HG02610 (cell line): Measurements from ENCODE around the gene MT1X.

Experiments
- ATAC-seq: cut with Tn5 transposase; IDR thresholded peaks from one replicate; pipeline ENCODE4 v1.9.1; 2021; ENCODE audit warnings: mild to moderate bottlenecking, moderate library complexity; ENCODE audit not compliant: unreplicated experiment

Gene MT1X

GRCh38 chr16:56675685-56676210 lies 6.5 kb upstream of the MT1X start:
- no peak for ATAC-seq

- no peak for ATAC-seq
Measured at GRCh38 chr16:56677474-56677873, 4.8 kb upstream of the MT1X start.

GRCh38 chr16:56679078-56679730 lies 3.1 kb upstream of the MT1X start:
- ATAC-seq, result no peak

GRCh38 chr16:56679818-56680217 lies 2.5 kb upstream of the MT1X start:
- no peak for ATAC-seq

GRCh38 chr16:56682703-56683397 lies 580 bp downstream of the MT1X start:
- ATAC-seq, result no peak

- ATAC-seq, result no peak
Measured at GRCh38 chr16:56683424-56684172, 1.3 kb downstream of the MT1X start.

GRCh38 chr16:56684256-56684925 lies 2.1 kb downstream of the MT1X start:
- no peak for ATAC-seq

GRCh38 chr16:56684926-56685590 lies 2.8 kb downstream of the MT1X start:
- no peak for ATAC-seq

GRCh38 chr16:56686758-56687157 lies 4.5 kb downstream of the MT1X start:
- no peak for ATAC-seq

- no peak for ATAC-seq
Measured at GRCh38 chr16:56688762-56689161, 6.5 kb downstream of the MT1X start.

GRCh38 chr16:56689171-56689570 lies 6.9 kb downstream of the MT1X start:
- no peak for ATAC-seq

- ATAC-seq, result no peak
Measured at GRCh38 chr16:56690420-56691122, 8.3 kb downstream of the MT1X start.

- ATAC-seq, result no peak
Measured at GRCh38 chr16:56691885-56692284, 9.6 kb downstream of the MT1X start.

- no peak for ATAC-seq
Measured at GRCh38 chr16:56695246-56695645, 13.0 kb downstream of the MT1X start.

- no peak for ATAC-seq
Measured at GRCh38 chr16:56697456-56698155, 15.3 kb downstream of the MT1X start.

- ATAC-seq, result no peak
Measured at GRCh38 chr16:56700195-56700594, 17.9 kb downstream of the MT1X start.

- no peak for ATAC-seq
Measured at GRCh38 chr16:56700631-56701030, 18.4 kb downstream of the MT1X start.

GRCh38 chr16:56701534-56701933 lies 19.3 kb downstream of the MT1X start:
- no peak for ATAC-seq

GRCh38 chr16:56702836-56703235 lies 20.6 kb downstream of the MT1X start:
- ATAC-seq, result no peak
